ENCODE measurements around the gene TRHDE. TPM values are rescaled to one million over a fixed set of nuclear protein-coding genes. Genes with fewer than 3 reads are reported as not detected.

TRHDE gene
- total RNA-seq, 1 donor from 2014 or later, result 5.6 TPM

DNA sequence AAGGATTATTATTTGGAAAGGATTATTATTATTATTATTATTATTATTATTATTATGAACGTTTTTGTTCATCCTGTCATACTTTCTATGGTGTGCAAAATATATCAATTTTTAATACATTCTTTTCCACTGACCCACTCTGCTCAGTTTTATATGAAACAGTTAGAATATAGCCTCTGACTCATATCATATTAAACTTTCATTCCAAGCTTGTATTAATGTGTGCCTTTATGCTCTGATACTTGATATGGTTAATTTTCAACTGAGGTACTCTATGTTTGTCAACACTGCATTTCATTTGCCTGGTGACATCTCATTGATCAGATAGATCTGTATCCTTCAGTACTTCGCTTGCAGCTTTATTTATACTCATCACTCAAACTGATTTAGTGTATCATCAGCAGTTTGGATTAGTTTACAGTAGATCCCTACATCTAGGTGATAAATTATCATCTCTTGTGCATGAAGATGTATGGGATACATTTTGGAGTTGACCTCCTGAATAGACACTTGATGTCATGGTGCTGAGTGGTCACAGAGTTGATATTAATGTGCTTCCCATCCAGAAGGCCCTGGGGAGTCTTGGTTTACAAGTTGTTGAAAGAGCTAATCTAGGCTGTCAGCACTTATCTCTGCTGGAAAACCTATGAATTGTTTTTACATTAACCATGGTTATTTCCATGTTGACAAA, 271.8 kb downstream of the TRHDE start:
- TF ChIP-seq, protein P1, sequence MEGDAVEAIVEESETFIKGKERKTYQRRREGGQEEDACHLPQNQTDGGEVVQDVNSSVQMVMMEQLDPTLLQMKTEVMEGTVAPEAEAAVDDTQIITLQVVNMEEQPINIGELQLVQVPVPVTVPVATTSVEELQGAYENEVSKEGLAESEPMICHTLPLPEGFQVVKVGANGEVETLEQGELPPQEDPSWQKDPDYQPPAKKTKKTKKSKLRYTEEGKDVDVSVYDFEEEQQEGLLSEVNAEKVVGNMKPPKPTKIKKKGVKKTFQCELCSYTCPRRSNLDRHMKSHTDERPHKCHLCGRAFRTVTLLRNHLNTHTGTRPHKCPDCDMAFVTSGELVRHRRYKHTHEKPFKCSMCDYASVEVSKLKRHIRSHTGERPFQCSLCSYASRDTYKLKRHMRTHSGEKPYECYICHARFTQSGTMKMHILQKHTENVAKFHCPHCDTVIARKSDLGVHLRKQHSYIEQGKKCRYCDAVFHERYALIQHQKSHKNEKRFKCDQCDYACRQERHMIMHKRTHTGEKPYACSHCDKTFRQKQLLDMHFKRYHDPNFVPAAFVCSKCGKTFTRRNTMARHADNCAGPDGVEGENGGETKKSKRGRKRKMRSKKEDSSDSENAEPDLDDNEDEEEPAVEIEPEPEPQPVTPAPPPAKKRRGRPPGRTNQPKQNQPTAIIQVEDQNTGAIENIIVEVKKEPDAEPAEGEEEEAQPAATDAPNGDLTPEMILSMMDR (IDR thresholded peaks at IDR 0.05; ENCODE audit: insufficient read depth, low read length, poor library complexity, severe bottlenecking), result no peak
- no peak overlapping the region for H3K4me3 ChIP-seq (ENCODE audit: low read depth, low read length)
- no peaks in the 10 kb centered on the region for H3K36me3 ChIP-seq (ENCODE audit: control insufficient read depth, insufficient read depth, low read length)
- H3K27me3 ChIP-seq (ENCODE audit: control insufficient read depth, insufficient read depth, low read length), result no peaks in the 10 kb centered on the region
- no peak for DNase-seq (ENCODE audit: low read depth)

DNA sequence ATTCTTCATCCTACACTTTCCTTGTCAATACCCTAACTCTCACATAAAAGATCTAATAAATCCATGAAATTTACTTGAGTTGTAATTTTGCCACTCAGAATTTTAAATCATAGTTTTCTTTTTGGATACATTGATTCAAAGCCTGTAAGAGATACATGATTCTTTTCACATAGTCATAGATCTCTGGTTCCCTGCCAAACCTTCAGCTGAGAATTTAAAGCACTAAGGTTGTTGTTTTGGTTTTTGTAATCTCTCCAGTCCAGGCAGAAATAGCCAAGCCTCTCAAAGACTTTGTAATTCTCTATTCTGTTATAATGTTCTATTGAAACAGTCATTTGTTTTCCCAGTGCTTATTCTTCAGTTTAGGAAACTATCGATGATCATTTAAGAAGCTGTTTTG, 273.9 kb downstream of the TRHDE start:
- no peaks in the 10 kb centered on the region for H3K27me3 ChIP-seq (ENCODE audit: control insufficient read depth, insufficient read depth, low read length)
- H3K36me3 ChIP-seq (ENCODE audit: control insufficient read depth, insufficient read depth, low read length), result no peaks in the 10 kb centered on the region
- TF ChIP-seq, protein P1 (IDR thresholded peaks at IDR 0.05; ENCODE audit: insufficient read depth, low read length, poor library complexity, severe bottlenecking), result no peak
- DNase-seq (ENCODE audit: low read depth), result no peak
- no peak overlapping the region for H3K4me3 ChIP-seq (ENCODE audit: low read depth, low read length)

DNA sequence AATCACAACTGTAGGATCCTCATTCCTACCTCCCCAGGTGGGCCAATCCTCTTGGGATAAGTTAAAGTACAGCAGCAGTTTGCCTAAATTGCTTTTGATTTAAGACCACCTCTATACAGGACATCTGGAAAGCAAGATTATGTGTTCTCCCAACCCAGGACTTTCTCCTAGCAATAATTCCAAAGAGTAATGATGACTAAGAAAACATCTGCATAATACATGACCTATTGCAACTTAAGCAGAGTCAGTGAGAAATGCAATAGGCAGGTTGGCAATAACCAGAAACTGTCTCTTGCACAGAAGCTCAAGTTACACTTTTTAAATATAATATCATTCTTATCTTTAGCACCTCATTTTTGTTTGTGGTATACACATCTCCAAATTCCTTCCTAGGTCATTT, 275.4 kb downstream of the TRHDE start:
- no peaks in the 10 kb centered on the region for H3K36me3 ChIP-seq (ENCODE audit: control insufficient read depth, insufficient read depth, low read length)
- no peak for DNase-seq (ENCODE audit: low read depth)
- no peaks in the 10 kb centered on the region for H3K27me3 ChIP-seq (ENCODE audit: control insufficient read depth, insufficient read depth, low read length)
- H3K4me3 ChIP-seq (ENCODE audit: low read depth, low read length), result no peak overlapping the region
- TF ChIP-seq, protein P1 (IDR thresholded peaks at IDR 0.05; ENCODE audit: insufficient read depth, low read length, poor library complexity, severe bottlenecking), result no peak

DNA sequence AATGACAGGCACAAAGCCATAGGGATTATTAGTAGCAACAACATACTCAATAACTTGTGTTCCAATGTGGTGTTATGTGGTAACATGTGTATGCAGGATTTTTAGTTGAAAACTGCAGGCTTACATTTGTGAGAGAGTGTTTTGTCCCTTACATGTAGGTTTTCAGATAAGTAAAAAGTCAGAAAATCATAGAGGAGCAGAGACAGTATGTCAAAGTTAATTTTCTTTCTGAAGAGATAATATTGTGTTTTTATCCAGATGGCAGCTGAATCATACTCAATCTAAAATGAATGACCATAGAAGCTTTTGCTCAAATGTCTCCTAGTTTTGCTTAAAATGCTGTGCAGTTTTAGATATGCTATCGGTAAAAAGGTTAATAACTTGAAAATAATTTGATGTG, 277.0 kb downstream of the TRHDE start:
- no peak overlapping the region for H3K4me3 ChIP-seq (ENCODE audit: low read depth, low read length)
- H3K27me3 ChIP-seq (ENCODE audit: control insufficient read depth, insufficient read depth, low read length), result no peaks in the 10 kb centered on the region
- TF ChIP-seq, protein P1 (IDR thresholded peaks at IDR 0.05; ENCODE audit: insufficient read depth, low read length, poor library complexity, severe bottlenecking), result no peak
- no peaks in the 10 kb centered on the region for H3K36me3 ChIP-seq (ENCODE audit: control insufficient read depth, insufficient read depth, low read length)
- DNase-seq (ENCODE audit: low read depth), result no peak

DNA sequence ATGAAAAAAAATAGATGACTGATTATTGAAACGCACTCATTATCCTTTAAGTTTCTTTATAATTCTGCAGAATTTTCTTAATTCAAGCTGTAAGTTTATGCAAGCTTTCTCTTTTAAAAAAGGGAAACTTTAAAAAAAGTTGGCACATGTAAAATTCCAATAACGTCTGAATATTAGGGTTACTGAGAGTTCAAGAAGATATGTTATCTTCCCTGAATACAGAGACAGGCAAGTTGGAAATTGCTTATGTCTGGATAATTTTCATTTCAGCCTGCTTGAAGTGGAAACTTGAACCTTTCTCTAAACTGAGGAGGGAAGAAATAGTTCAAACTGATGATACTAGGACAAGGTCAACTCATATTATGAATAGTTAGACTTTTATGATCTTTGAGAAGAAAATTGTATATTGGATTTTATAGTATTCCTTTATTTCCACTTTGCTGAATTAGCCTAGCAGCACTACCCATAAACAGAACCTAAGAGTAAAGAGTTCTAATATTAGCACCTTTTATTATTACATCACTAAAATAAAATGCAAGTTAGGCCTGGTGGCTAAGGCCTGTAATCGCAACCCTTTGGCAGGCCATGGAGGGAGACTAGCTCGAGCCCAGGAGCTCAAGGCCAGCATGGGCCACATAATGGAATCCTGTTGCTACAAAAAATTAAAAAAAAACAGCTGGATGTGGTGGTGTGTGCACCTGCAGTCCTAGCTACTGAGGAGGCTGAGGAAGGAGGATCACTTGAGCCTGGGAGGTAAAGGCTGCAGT, 288.0 kb downstream of the TRHDE start:
- Histone ChIP-seq H3K4me3 (ENCODE audit: low read depth, low read length) (no peak overlapping the region), H3K36me3 (ENCODE audit: control insufficient read depth, insufficient read depth, low read length) (no peaks in the 10 kb centered on the region), H3K27me3 (ENCODE audit: control insufficient read depth, insufficient read depth, low read length) (no peaks in the 10 kb centered on the region)
- no peak for DNase-seq (ENCODE audit: low read depth)
- TF ChIP-seq, protein P1 (IDR thresholded peaks at IDR 0.05; ENCODE audit: insufficient read depth, low read length, poor library complexity, severe bottlenecking), result no peak
